Measurements from ENCODE around the gene FNBP1L.
"Not testable (repeated sequence)": the region's sequence is repeated elsewhere in the genome, so short reads cannot be mapped to it uniquely, and the experiment has no call there.

FNBP1L gene

GRCh38 chr1:93471284-93471683 is 23.4 kb downstream of the FNBP1L start:
- Mint-ChIP-seq H3K4me3 (no peak overlapping the region), H3K4me1 (no peaks in the 10 kb centered on the region), H3K27ac (no peak overlapping the region), H3K9me3 (peaks cover 88% of the 10 kb centered on the region), H3K36me3 (ENCODE audit: low read depth) (peaks cover 93% of the 10 kb centered on the region), H3K27me3 (ENCODE audit: low read depth, poor library complexity) (peaks cover 2% of the 10 kb centered on the region)
- DNase-seq, result no peak
- no peak for TF ChIP-seq CTCF (IDR thresholded peaks at IDR 0.05)

GRCh38 chr1:93471911-93472310 is 24.0 kb downstream of the FNBP1L start:
- H3K4me1 Mint-ChIP-seq, result no peaks in the 10 kb centered on the region
- peaks cover 2% of the 10 kb centered on the region for H3K27me3 Mint-ChIP-seq (ENCODE audit: low read depth, poor library complexity)
- DNase-seq, result no peak
- peaks cover 93% of the 10 kb centered on the region for H3K36me3 Mint-ChIP-seq (ENCODE audit: low read depth)
- no peak for TF ChIP-seq CTCF (IDR thresholded peaks at IDR 0.05)
- H3K27ac Mint-ChIP-seq, result no peak overlapping the region
- no peak overlapping the region for H3K4me3 Mint-ChIP-seq
- H3K9me3 Mint-ChIP-seq, result peaks cover 88% of the 10 kb centered on the region

GRCh38 chr1:93474321-93474720 is 26.4 kb downstream of the FNBP1L start:
- Mint-ChIP-seq H3K4me3 (no peak overlapping the region), H3K4me1 (no peaks in the 10 kb centered on the region), H3K27me3 (ENCODE audit: low read depth, poor library complexity) (peaks cover 2% of the 10 kb centered on the region), H3K36me3 (ENCODE audit: low read depth) (peaks cover 93% of the 10 kb centered on the region), H3K9me3 (peaks cover 88% of the 10 kb centered on the region), H3K27ac (no peak overlapping the region)
- no peak for TF ChIP-seq CTCF (IDR thresholded peaks at IDR 0.05)
- no peak for DNase-seq

- Mint-ChIP-seq H3K9me3 (peaks cover 88% of the 10 kb centered on the region), H3K4me1 (no peaks in the 10 kb centered on the region), H3K27ac (no peak overlapping the region), H3K4me3 (no peak overlapping the region), H3K36me3 (ENCODE audit: low read depth) (peaks cover 94% of the 10 kb centered on the region), H3K27me3 (ENCODE audit: low read depth, poor library complexity) (no peaks in the 10 kb centered on the region)
- TF ChIP-seq CTCF (IDR thresholded peaks at IDR 0.05), result no peak
- no peak for DNase-seq
These were observed 27.8 kb downstream of the FNBP1L start for GRCh38 chr1:93475681-93476080.

GRCh38 chr1:93479133-93479745 is 31.3 kb downstream of the FNBP1L start:
- not testable (repeated sequence) for H3K27me3 Mint-ChIP-seq (ENCODE audit: low read depth, poor library complexity); H3K27ac Mint-ChIP-seq; DNase-seq; H3K4me1 Mint-ChIP-seq; H3K4me3 Mint-ChIP-seq
- peaks cover 72% of the 10 kb centered on the region for H3K9me3 Mint-ChIP-seq
- H3K36me3 Mint-ChIP-seq (ENCODE audit: low read depth), result peaks cover 80% of the 10 kb centered on the region

- not testable (repeated sequence) for H3K27ac Mint-ChIP-seq; H3K27me3 Mint-ChIP-seq (ENCODE audit: low read depth, poor library complexity); H3K4me3 Mint-ChIP-seq; H3K4me1 Mint-ChIP-seq; DNase-seq
- H3K36me3 Mint-ChIP-seq (ENCODE audit: low read depth), result peaks cover 57% of the 10 kb centered on the region
- H3K9me3 Mint-ChIP-seq, result peaks cover 48% of the 10 kb centered on the region
These were observed 34.0 kb downstream of the FNBP1L start for GRCh38 chr1:93481899-93482298.

GRCh38 chr1:93483200-93483599 is 35.3 kb downstream of the FNBP1L start:
- Mint-ChIP-seq H3K36me3 (ENCODE audit: low read depth) (peaks cover 51% of the 10 kb centered on the region), H3K4me1 (no peaks in the 10 kb centered on the region), H3K27ac (no peak overlapping the region), H3K9me3 (peaks cover 35% of the 10 kb centered on the region), H3K27me3 (ENCODE audit: low read depth, poor library complexity) (no peaks in the 10 kb centered on the region), H3K4me3 (no peak overlapping the region)
- no peak for TF ChIP-seq CTCF (IDR thresholded peaks at IDR 0.05)
- DNase-seq, result no peak
